CD4-positive, alpha-beta T cell treated with Interleukin-12 subunit alpha and Interleukin-12 subunit beta, for 1 hour (primary cell): Measurements from ENCODE around the gene IL18RAP.

Experiments
- DNase-seq: peaks from one replicate; pipeline ENCODE4 v3.0.0-alpha.2; 2020

Gene IL18RAP

GRCh38 chr2:102463160-102463559 is 40.2 kb downstream of the IL18RAP start:
- no peak for DNase-seq

- DNase-seq, result no peak
Measured at GRCh38 chr2:102470168-102470567, 47.2 kb downstream of the IL18RAP start.

- peak; percentile 46 for DNase-seq
Measured at GRCh38 chr2:102473020-102473419, 50.1 kb downstream of the IL18RAP start, which contains the start of gene SLC9A4. Gene SLC9A4 (plus strand): TSS chr2:102473226. CDS start chr2:102473760, 534 bp downstream.

- DNase-seq, result no peak
Measured at GRCh38 chr2:102473631-102474030, 50.7 kb downstream of the IL18RAP start.

- no peak for DNase-seq
Measured at GRCh38 chr2:102474785-102475184, 51.8 kb downstream of the IL18RAP start.

- DNase-seq, result no peak
Measured at GRCh38 chr2:102478686-102479470, 55.9 kb downstream of the IL18RAP start.

- no peak for DNase-seq
Measured at GRCh38 chr2:102480285-102481195, 57.6 kb downstream of the IL18RAP start.

GRCh38 chr2:102481931-102482330 is 59.0 kb downstream of the IL18RAP start:
- DNase-seq, result no peak

- DNase-seq, result no peak
Measured at GRCh38 chr2:102483086-102483485, 60.1 kb downstream of the IL18RAP start.

- DNase-seq, result no peak
Measured at GRCh38 chr2:102484310-102485061, 61.5 kb downstream of the IL18RAP start.

GRCh38 chr2:102485147-102485785 is 62.3 kb downstream of the IL18RAP start:
- DNase-seq, result no peak

- DNase-seq, result no peak
Measured at GRCh38 chr2:102486941-102487702, 64.2 kb downstream of the IL18RAP start.

- no peak for DNase-seq
Measured at GRCh38 chr2:102487761-102488462, 65.0 kb downstream of the IL18RAP start.

- DNase-seq, result no peak
Measured at GRCh38 chr2:102489646-102490045, 66.7 kb downstream of the IL18RAP start.

GRCh38 chr2:102492006-102492405 is 69.0 kb downstream of the IL18RAP start:
- DNase-seq, result no peak

- no peak for DNase-seq
Measured at GRCh38 chr2:102494570-102494969, 71.6 kb downstream of the IL18RAP start.

GRCh38 chr2:102498414-102498813 is 75.5 kb downstream of the IL18RAP start:
- no peak for DNase-seq

- no peak for DNase-seq
Measured at GRCh38 chr2:102499558-102499957, 76.6 kb downstream of the IL18RAP start.
